Sigmoid colon (tissue), 4 donors: ENCODE results near the gene APBB1IP.

Experiments used
- EP300 ChIP-seq, 4 donors: sonication (generic); formaldehyde crosslinking; IDR thresholded peaks; one replicate each; pipeline ENCODE4 v1.6.1; 2017; ENCODE audit warnings: antibody characterized with exemption in 4 of 4
- POLR2A ChIP-seq, 2 donors: fragments of 450-650 bp; IDR thresholded peaks; one replicate each; pipeline ENCODE4 v1.6.1; 2016; ENCODE audit warnings: antibody characterized with exemption in 2 of 2, mild to moderate bottlenecking in 2 of 2, moderate library complexity in 2 of 2
- TF ChIP-seq, protein P1 (sequence below), 4 experiments: fragments of 450-650 bp in 3 of 4; fragments of 200-600 bp in 1 of 4; IDR thresholded peaks; one replicate each; pipeline ENCODE4 v1.5.1; 2016 to 2019; ENCODE audit warnings: antibody characterized with exemption in 4 of 4, mild to moderate bottlenecking in 3 of 4, moderate library complexity in 2 of 4

DNA sequence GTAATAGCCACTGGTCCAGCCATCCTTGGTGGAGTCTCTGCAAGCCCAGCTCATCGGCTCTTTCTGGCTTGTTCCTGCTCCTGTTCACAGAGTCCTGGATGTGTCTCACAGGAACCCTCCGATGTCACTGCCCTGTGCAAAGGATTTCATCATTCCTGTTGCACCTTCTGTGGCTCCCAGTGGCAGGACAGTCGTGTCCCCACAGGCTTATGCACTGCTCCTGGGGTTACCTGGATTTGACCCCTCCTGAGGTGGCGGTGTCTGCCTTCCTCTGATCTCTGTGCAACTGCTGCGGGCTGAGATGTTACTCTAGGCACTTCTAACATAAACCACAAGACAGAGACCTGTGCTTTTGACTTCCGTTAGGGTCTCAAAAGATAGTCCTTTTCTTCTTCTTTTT, 30.6 kb downstream of the APBB1IP start:
- TF ChIP-seq, protein P1, sequence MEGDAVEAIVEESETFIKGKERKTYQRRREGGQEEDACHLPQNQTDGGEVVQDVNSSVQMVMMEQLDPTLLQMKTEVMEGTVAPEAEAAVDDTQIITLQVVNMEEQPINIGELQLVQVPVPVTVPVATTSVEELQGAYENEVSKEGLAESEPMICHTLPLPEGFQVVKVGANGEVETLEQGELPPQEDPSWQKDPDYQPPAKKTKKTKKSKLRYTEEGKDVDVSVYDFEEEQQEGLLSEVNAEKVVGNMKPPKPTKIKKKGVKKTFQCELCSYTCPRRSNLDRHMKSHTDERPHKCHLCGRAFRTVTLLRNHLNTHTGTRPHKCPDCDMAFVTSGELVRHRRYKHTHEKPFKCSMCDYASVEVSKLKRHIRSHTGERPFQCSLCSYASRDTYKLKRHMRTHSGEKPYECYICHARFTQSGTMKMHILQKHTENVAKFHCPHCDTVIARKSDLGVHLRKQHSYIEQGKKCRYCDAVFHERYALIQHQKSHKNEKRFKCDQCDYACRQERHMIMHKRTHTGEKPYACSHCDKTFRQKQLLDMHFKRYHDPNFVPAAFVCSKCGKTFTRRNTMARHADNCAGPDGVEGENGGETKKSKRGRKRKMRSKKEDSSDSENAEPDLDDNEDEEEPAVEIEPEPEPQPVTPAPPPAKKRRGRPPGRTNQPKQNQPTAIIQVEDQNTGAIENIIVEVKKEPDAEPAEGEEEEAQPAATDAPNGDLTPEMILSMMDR (IDR thresholded peaks at IDR 0.05): no peak
- TF ChIP-seq POLR2A (IDR thresholded peaks at IDR 0.05) (no peak), EP300 (IDR thresholded peaks at IDR 0.05) (no peak)
